ENCODE measurements around the gene AMER1.

- TF ChIP-seq CTCF (IDR thresholded peaks at IDR 0.05): no peak
- no peak for TF ChIP-seq POLR2A (IDR thresholded peaks at IDR 0.05)
Observed at GRCh38 chrX:64187762-64188150, 17.8 kb downstream of the AMER1 start.

All from adrenal gland (tissue), 5 donors.